NOMO-1 treated with dmso at 0.1 percent for 144 hours (cell line): ENCODE measurements around the gene ANKIB1.
"Not testable (repeated sequence)": the region's sequence is repeated elsewhere in the genome, so short reads cannot be mapped to it uniquely, and the experiment has no call there.

ENCODE experiments used
- DNase-seq: peaks from one replicate; lab custom pipeline; 2025; ENCODE audit not compliant: unreplicated experiment; lab: John Stamatoyannopoulos, UW

ANKIB1 gene

GRCh38 chr7:92325173-92325572 is 79.4 kb downstream of the ANKIB1 start:
- no peak for DNase-seq

GRCh38 chr7:92325858-92326257 is 80.1 kb downstream of the ANKIB1 start:
- no peak for DNase-seq

GRCh38 chr7:92330835-92331438 is 85.2 kb downstream of the ANKIB1 start:
- no peak for DNase-seq

- no peak for DNase-seq
Observed at GRCh38 chr7:92331508-92331907, 85.7 kb downstream of the ANKIB1 start.

GRCh38 chr7:92332782-92333181 is 87.0 kb downstream of the ANKIB1 start:
- no peak for DNase-seq

GRCh38 chr7:92333866-92334265 is 88.1 kb downstream of the ANKIB1 start:
- no peak for DNase-seq

GRCh38 chr7:92335574-92335973 is 89.8 kb downstream of the ANKIB1 start:
- no peak for DNase-seq

GRCh38 chr7:92336662-92337340 is 91.0 kb downstream of the ANKIB1 start:
- no peak for DNase-seq

GRCh38 chr7:92340016-92340415 is 94.2 kb downstream of the ANKIB1 start:
- DNase-seq, result no peak

GRCh38 chr7:92343714-92344113 is 97.9 kb downstream of the ANKIB1 start:
- no peak for DNase-seq

- no peak for DNase-seq
Observed at GRCh38 chr7:92352009-92352408, 106.2 kb downstream of the ANKIB1 start.

- no peak for DNase-seq
Observed at GRCh38 chr7:92354214-92354613, 108.4 kb downstream of the ANKIB1 start.

- no peak for DNase-seq
Observed at GRCh38 chr7:92356406-92356805, 110.6 kb downstream of the ANKIB1 start.

- DNase-seq, result no peak
Observed at GRCh38 chr7:92357260-92357659, 111.5 kb downstream of the ANKIB1 start.

- DNase-seq, result not testable (repeated sequence)
Observed at GRCh38 chr7:92359179-92359578, 113.4 kb downstream of the ANKIB1 start.

GRCh38 chr7:92359801-92360200 is 114.0 kb downstream of the ANKIB1 start:
- no peak for DNase-seq

GRCh38 chr7:92360387-92360786 is 114.6 kb downstream of the ANKIB1 start:
- no peak for DNase-seq

- DNase-seq, result no peak
Observed at GRCh38 chr7:92362131-92362530, 116.4 kb downstream of the ANKIB1 start.

GRCh38 chr7:92366730-92367129 is 121.0 kb downstream of the ANKIB1 start:
- DNase-seq, result no peak

- DNase-seq, result no peak
Observed at GRCh38 chr7:92368741-92369140, 123.0 kb downstream of the ANKIB1 start.

- DNase-seq, result no peak
Observed at GRCh38 chr7:92375013-92375412, 129.2 kb downstream of the ANKIB1 start.

- DNase-seq, result no peak
Observed at GRCh38 chr7:92391071-92391470, 145.3 kb downstream of the ANKIB1 start.

GRCh38 chr7:92397542-92397941 is 151.8 kb downstream of the ANKIB1 start:
- DNase-seq, result no peak
